Neural crest cell (in vitro differentiated cells): ENCODE measurements around the gene PSMD4. TPM values are rescaled to one million over a fixed set of nuclear protein-coding genes. Genes with fewer than 3 reads are reported as not detected.
A peak's percentile ranks its signal among the peaks of the same experiment; 100 is the strongest.

ENCODE experiments used
- DNase-seq: peaks from one replicate; pipeline ENCODE4 v3.0.0; 2021; ENCODE audit warnings: low read depth, mixed read lengths, low spot score
- H3K27ac Mint-ChIP-seq: one replicate; pipeline ENCODE4 v1.8.0; 2021; ENCODE audit warnings: mild to moderate bottlenecking, mixed read lengths; ENCODE audit not compliant: unreplicated experiment
- H3K27me3 Mint-ChIP-seq: 2 replicates; pipeline ENCODE4 v1.8.0; 2021; ENCODE audit warnings: low read depth, mild to moderate bottlenecking, mixed read lengths
- H3K36me3 Mint-ChIP-seq: 2 replicates; pipeline ENCODE4 v1.8.0; 2021; ENCODE audit warnings: low read depth, mild to moderate bottlenecking, mixed read lengths
- H3K4me1 Mint-ChIP-seq: 2 replicates; pipeline ENCODE4 v1.8.0; 2021; ENCODE audit warnings: mixed read lengths
- H3K4me3 Mint-ChIP-seq: one replicate; pipeline ENCODE4 v1.8.0; 2021; ENCODE audit warnings: mild to moderate bottlenecking, mixed read lengths
- H3K9me3 Mint-ChIP-seq: 2 replicates; pipeline ENCODE4 v1.8.0; 2021; ENCODE audit warnings: mixed read lengths
- CTCF ChIP-seq: fragments of 200-600 bp; sonication (generic); conservative IDR thresholded peaks from 2 replicates; pipeline ENCODE4 v1.5.0; 2021; ENCODE audit warnings: antibody characterized with exemption, mild to moderate bottlenecking
- total RNA-seq: library from RNA; stranded (reverse); gene quantifications from 2 replicates; pipeline ENCODE4 v1.2.1, GENCODE V29; 2021

PSMD4 gene
- total RNA-seq, 1 donor from 2014 or later = 214 TPM

- Mint-ChIP-seq H3K36me3 (no peaks in the 10 kb centered on the region), H3K4me3 (peak overlapping the region; percentile 100), H3K27ac (peak overlapping the region; percentile 89), H3K4me1 (peaks cover 26% of the 10 kb centered on the region), H3K9me3 (no peaks in the 10 kb centered on the region), H3K27me3 (peaks cover 4% of the 10 kb centered on the region)
- no peak for TF ChIP-seq CTCF
- DNase-seq = no peak
Measured at GRCh38 chr1:151282883-151283725, 28.6 kb downstream of the PSMD4 start.

- peak overlapping the region; percentile 100 for H3K4me3 Mint-ChIP-seq
- DNase-seq = no peak
- H3K36me3 Mint-ChIP-seq = peaks cover 5% of the 10 kb centered on the region
- H3K27me3 Mint-ChIP-seq = peaks cover 4% of the 10 kb centered on the region
- no peaks in the 10 kb centered on the region for H3K9me3 Mint-ChIP-seq
- H3K27ac Mint-ChIP-seq = peak overlapping the region; percentile 48
- no peak for TF ChIP-seq CTCF
- H3K4me1 Mint-ChIP-seq = peaks cover 26% of the 10 kb centered on the region
Measured at GRCh38 chr1:151284013-151284577, 29.6 kb downstream of the PSMD4 start.

GRCh38 chr1:151286619-151287340 lies 32.2 kb downstream of the PSMD4 start:
- Mint-ChIP-seq H3K36me3 (peaks cover 5% of the 10 kb centered on the region), H3K4me3 (peak overlapping the region; percentile 68), H3K9me3 (no peaks in the 10 kb centered on the region), H3K4me1 (peaks cover 21% of the 10 kb centered on the region), H3K27me3 (peaks cover 3% of the 10 kb centered on the region), H3K27ac (no peak overlapping the region)
- no peak for DNase-seq
- TF ChIP-seq CTCF = no peak

- peak overlapping the region; percentile 68 for H3K4me3 Mint-ChIP-seq
- peaks cover 5% of the 10 kb centered on the region for H3K36me3 Mint-ChIP-seq
- H3K9me3 Mint-ChIP-seq = no peaks in the 10 kb centered on the region
- peaks cover 17% of the 10 kb centered on the region for H3K4me1 Mint-ChIP-seq
- H3K27me3 Mint-ChIP-seq = no peaks in the 10 kb centered on the region
- no peak for TF ChIP-seq CTCF
- no peak for DNase-seq
- no peak overlapping the region for H3K27ac Mint-ChIP-seq
Measured at GRCh38 chr1:151287341-151287699, 32.8 kb downstream of the PSMD4 start.

- H3K9me3 Mint-ChIP-seq = no peaks in the 10 kb centered on the region
- no peak overlapping the region for H3K27ac Mint-ChIP-seq
- no peak for TF ChIP-seq CTCF
- no peak for DNase-seq
- peak overlapping the region; percentile 70 for H3K4me3 Mint-ChIP-seq
- peaks cover 10% of the 10 kb centered on the region for H3K36me3 Mint-ChIP-seq
- peaks cover 16% of the 10 kb centered on the region for H3K4me1 Mint-ChIP-seq
- no peaks in the 10 kb centered on the region for H3K27me3 Mint-ChIP-seq
Measured at GRCh38 chr1:151287767-151288500, 33.4 kb downstream of the PSMD4 start.
